ENCODE measurements around the gene PIP4P1. TPM values are rescaled to one million over a fixed set of nuclear protein-coding genes. Genes with fewer than 3 reads are reported as not detected.
"Not testable (repeated sequence)": the region's sequence is repeated elsewhere in the genome, so short reads cannot be mapped to it uniquely, and the experiment has no call there.

Gene PIP4P1
- total and polyA plus RNA-seq, 7 donors, result 18.9 to 40.9 (median 28.0) TPM

DNA sequence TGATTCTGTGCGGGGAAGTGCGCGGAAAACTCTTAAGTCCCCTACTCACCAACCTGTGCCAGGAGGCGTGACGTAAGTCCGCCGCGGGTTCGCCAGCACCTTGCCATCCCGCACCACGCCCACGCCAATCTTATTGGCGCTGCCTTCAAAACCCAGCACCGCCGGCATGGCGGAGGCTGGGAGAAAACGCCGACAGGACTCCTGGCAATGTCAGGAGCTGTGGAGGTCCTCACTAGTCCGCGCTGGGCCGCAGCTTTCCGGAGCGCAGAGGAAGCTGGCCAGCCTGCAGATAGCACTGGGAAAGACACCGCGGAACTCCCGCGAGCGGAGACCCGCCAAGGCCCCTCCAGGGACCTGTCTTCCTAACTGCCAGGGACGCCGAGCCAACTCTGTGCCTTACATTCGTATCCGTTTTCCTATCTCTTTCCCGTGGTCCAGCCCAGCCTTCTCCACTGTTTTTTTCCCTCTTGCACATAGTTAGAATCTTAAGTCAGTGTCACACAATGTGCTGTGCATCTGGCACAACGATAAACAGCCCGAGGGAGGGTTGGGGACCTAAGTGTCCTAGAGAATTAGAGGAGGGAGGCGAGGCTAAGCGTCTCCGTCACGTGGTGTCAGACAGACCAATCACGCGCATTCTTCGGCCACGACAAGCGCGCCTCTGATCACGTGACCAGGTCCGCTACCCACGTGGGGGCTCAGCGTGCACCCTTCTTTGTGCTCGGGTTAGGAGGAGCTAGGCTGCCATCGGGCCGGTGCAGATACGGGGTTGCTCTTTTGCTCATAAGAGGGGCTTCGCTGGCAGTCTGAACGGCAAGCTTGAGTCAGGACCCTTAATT is 6.5 kb downstream of the PIP4P1 start, which contains the start of the genes APEX1 and OSGEP:
APEX1 (plus strand) TSS at position 711 of the 839 bp plus-strand sequence. CDS start 420 bp downstream, outside the sequence.
OSGEP (minus strand) TSS at position 297 of the 839 bp plus-strand sequence; CDS start at position 168, 129 bp downstream.
- H3K36me3 ChIP-seq, result peaks cover 42 to 64% (median 50%) of the 10 kb centered on the region in 4 donors
- whole genome bisulfite sequencing, 2 donors, result 0% methylated on average over 56 of the region's 56 CpGs
- H3K27me3 ChIP-seq, result no peaks in the 10 kb centered on the region
- DNase-seq, result peak; percentile 99
- peak within 1 kb of the TSS; percentile 53 to 72 (median 66) for H3K4me3 ChIP-seq
- no peaks in the 10 kb centered on the region for H3K9me3 ChIP-seq
- intact Hi-C loops (cut with DNase I), result loop anchor here (2.0 to 5.0 kb wide), 3 partner anchors 42 to 127 kb away; partner anchors contain the start of genes PARP2 and TEP1
- TF ChIP-seq POLR2AphosphoS5 (IDR thresholded peaks at IDR 0.05), result peak in 3 of 4 donors; percentile 93 to 98 (median 96)
- peak; percentile 81 to 82 for TF ChIP-seq POLR2A (IDR thresholded peaks at IDR 0.05)
- TF ChIP-seq, protein P1, sequence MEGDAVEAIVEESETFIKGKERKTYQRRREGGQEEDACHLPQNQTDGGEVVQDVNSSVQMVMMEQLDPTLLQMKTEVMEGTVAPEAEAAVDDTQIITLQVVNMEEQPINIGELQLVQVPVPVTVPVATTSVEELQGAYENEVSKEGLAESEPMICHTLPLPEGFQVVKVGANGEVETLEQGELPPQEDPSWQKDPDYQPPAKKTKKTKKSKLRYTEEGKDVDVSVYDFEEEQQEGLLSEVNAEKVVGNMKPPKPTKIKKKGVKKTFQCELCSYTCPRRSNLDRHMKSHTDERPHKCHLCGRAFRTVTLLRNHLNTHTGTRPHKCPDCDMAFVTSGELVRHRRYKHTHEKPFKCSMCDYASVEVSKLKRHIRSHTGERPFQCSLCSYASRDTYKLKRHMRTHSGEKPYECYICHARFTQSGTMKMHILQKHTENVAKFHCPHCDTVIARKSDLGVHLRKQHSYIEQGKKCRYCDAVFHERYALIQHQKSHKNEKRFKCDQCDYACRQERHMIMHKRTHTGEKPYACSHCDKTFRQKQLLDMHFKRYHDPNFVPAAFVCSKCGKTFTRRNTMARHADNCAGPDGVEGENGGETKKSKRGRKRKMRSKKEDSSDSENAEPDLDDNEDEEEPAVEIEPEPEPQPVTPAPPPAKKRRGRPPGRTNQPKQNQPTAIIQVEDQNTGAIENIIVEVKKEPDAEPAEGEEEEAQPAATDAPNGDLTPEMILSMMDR (IDR thresholded peaks at IDR 0.05), result no peak
- peak in 1 of 4 donors; percentile 3 for TF ChIP-seq EP300 (IDR thresholded peaks at IDR 0.05)
- H3K4me1 ChIP-seq, result peaks cover 0 to 39% (median 27%) of the 10 kb centered on the region in 4 donors
- H3K27ac ChIP-seq, result peak within 1 kb of the TSS; percentile 90 to 93 (median 92)

DNA sequence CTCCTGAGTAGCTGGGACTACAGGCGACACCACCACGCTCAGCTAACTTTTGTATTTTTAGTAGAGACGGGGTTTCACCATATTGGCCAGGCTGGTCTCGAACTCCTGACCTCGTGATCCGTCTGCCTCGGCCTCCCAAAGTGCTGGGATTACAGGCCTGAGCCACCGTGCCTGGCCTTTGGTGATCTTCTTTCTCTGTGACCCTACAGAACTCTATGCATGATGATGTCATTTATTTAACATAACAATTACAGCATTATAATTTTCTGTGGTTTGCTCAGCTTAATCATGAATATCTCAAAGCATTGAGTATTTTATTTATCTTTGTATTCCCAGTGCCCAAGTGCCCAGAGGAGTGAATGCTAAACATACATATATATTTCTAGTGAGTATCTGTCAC is 8.4 kb downstream of the PIP4P1 start:
- WGBS, 2 donors, result 92 to 95% methylated on average over 8 of the region's 8 CpGs
- H3K27ac ChIP-seq; H3K27me3 ChIP-seq; H3K9me3 ChIP-seq; DNase-seq; intact Hi-C loops (cut with DNase I); H3K4me3 ChIP-seq: not testable (repeated sequence)
- Histone ChIP-seq H3K36me3 (peaks cover 44 to 64% (median 50%) of the 10 kb centered on the region in 4 donors), H3K4me1 (peaks cover 0 to 27% (median 22%) of the 10 kb centered on the region in 4 donors)

DNA sequence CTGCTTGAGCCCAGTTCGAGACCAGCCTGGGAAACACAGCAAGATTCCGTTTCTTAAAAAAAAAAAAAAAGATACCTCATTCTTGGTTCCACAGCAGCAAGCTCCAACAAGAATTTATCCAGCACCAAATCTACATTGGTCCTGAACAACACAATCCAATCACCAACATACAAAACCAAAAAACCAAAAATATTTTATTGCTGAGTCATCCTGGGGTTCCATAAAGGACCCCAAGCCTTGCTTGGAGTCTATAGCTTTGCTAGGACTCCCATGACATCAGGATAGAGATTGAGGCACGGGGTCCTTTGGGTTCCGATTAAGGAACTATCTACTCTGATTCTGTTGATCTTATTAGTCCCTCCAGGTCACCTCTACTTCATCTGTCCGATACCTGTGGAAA is 14.3 kb downstream of the PIP4P1 start:
- no peaks in the 10 kb centered on the region for H3K27me3 ChIP-seq
- no peak for DNase-seq
- H3K4me3 ChIP-seq, result no peak overlapping the region
- 96 to 97% methylated on average over 5 of the region's 5 CpGs for WGBS, 2 donors
- H3K9me3 ChIP-seq, result no peaks in the 10 kb centered on the region
- H3K4me1 ChIP-seq, result no peaks in the 10 kb centered on the region
- no peak overlapping the region for H3K27ac ChIP-seq
- TF ChIP-seq POLR2AphosphoS5 (IDR thresholded peaks at IDR 0.05), result no peak
- no peak for TF ChIP-seq EP300 (IDR thresholded peaks at IDR 0.05)
- no peak for TF ChIP-seq POLR2A (IDR thresholded peaks at IDR 0.05)
- TF ChIP-seq, protein P1 (IDR thresholded peaks at IDR 0.05), result no peak
- H3K36me3 ChIP-seq, result peaks cover 37 to 68% (median 51%) of the 10 kb centered on the region in 4 donors
- intact Hi-C loops (cut with DNase I), result no loop called here

DNA sequence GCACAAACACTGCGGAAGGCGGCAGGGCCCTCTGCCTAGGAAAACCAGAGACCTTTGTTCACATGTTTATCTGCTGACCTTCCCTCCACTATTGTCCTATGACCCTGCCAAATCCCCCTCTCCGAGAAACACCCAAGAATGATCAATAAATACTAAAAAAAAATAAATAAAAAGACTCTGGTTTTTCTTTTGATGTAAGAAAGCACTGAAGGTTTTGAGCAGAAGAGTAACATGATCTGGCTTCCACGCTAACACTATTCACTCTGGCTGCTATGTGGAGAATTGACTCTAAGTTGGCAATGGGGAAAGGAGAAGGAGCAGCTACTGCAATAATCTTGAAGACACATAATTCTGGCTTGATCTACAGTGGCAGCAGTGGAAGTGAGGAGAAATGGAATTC is 17.6 kb downstream of the PIP4P1 start:
- DNase-seq; H3K4me3 ChIP-seq; H3K9me3 ChIP-seq; H3K27ac ChIP-seq; H3K4me1 ChIP-seq; intact Hi-C loops (cut with DNase I); H3K27me3 ChIP-seq: not testable (repeated sequence)
- WGBS, 2 donors, result 91 to 94% methylated on average over 2 of the region's 4 CpGs
- H3K36me3 ChIP-seq, result peaks cover 18 to 35% (median 26%) of the 10 kb centered on the region in 4 donors

DNA sequence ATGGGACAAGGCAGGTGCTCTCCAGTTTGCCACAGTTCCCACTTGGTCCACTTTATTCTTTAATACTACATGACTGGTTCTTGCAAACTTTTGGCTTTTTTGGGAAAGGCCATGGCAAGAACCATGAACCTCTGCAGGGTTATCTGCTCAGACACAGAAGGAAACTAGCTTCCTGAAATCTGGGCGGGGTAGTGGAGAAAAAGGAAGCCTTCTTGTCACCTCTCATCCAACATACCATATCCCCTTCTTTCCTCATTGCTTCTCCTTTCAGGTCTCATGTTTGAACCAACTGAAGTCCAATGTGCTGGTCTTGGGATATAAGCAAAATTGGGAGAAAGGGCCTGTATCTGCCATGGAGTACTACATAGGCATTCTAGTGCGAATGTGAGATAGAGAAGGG is 19.8 kb downstream of the PIP4P1 start:
- 80 to 93% methylated on average over 2 of the region's 2 CpGs for WGBS, 2 donors
- intact Hi-C loops (cut with DNase I), result no loop called here
- Histone ChIP-seq H3K4me3 (no peak overlapping the region), H3K9me3 (no peaks in the 10 kb centered on the region), H3K27ac (no peak overlapping the region), H3K4me1 (no peaks in the 10 kb centered on the region), H3K36me3 (peaks cover 0 to 14% (median 9%) of the 10 kb centered on the region in 4 donors), H3K27me3 (no peaks in the 10 kb centered on the region)
- no peak for DNase-seq
- TF ChIP-seq EP300 (IDR thresholded peaks at IDR 0.05) (no peak), POLR2A (IDR thresholded peaks at IDR 0.05) (no peak), POLR2AphosphoS5 (IDR thresholded peaks at IDR 0.05) (no peak)
- TF ChIP-seq, protein P1 (IDR thresholded peaks at IDR 0.05), result no peak

Measured in sigmoid colon (tissue), 7 donors.